HUES48 (cell line): ENCODE results near the gene ARHGEF7.

ENCODE experiments used
- H3K27ac ChIP-seq: one replicate; pipeline ENCODE4 v1.7.0; 2013; ENCODE audit warnings: low read depth, low read length, inconsistent platforms
- H3K27me3 ChIP-seq: 2 replicates; pipeline ENCODE4 v1.6.1; 2013; ENCODE audit warnings: mild to moderate bottlenecking, low read length; ENCODE audit not compliant: control insufficient read depth, insufficient read depth
- H3K36me3 ChIP-seq: 2 replicates; pipeline ENCODE4 v1.6.1; 2013; ENCODE audit warnings: low read length; ENCODE audit not compliant: control insufficient read depth, insufficient read depth
- H3K4me1 ChIP-seq: 2 replicates; pipeline ENCODE4 v1.6.1; 2013; ENCODE audit warnings: mild to moderate bottlenecking, low read length; ENCODE audit not compliant: control insufficient read depth, insufficient read depth
- H3K4me3 ChIP-seq: 2 replicates; pipeline ENCODE4 v1.5.1; 2013; ENCODE audit warnings: mild to moderate bottlenecking, low read depth, low read length
- H3K9ac ChIP-seq: 2 replicates; pipeline ENCODE4 v1.6.1; 2013; ENCODE audit warnings: mild to moderate bottlenecking, low read depth, low read length, moderate library complexity
- H3K9me3 ChIP-seq: 2 replicates; pipeline ENCODE4 v1.6.1; 2013; ENCODE audit warnings: low read length; ENCODE audit not compliant: control insufficient read depth, insufficient read depth

ARHGEF7 gene

DNA sequence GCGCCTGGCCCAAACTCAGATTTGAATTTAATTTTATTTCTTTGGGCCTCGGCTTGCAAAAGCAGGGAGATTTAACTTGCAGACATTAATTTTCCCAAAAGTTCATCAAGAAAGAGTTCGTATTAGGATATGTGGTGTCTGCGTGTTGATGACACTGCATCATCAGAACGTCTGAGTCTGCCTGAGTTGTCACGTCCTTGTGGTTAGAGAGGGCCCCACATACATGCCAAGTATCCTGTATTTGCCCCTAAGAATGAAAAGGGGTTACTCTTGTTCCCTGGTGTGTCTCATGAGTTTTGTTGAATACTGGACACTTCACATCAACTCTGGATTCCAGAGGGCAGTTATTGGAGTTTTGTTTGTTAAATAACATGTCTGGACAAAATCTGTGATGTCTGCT, 199.7 kb downstream of the ARHGEF7 start:
- Histone ChIP-seq H3K27me3 (no peaks in the 10 kb centered on the region), H3K9me3 (0 out of 2 replicates have a peak, but pooled peaks cover 6% of the 10 kb centered on the region), H3K36me3 (no peaks in the 10 kb centered on the region), H3K4me3 (no peak overlapping the region), H3K4me1 (no peaks in the 10 kb centered on the region), H3K27ac (no peak overlapping the region), H3K9ac (no peak overlapping the region)

DNA sequence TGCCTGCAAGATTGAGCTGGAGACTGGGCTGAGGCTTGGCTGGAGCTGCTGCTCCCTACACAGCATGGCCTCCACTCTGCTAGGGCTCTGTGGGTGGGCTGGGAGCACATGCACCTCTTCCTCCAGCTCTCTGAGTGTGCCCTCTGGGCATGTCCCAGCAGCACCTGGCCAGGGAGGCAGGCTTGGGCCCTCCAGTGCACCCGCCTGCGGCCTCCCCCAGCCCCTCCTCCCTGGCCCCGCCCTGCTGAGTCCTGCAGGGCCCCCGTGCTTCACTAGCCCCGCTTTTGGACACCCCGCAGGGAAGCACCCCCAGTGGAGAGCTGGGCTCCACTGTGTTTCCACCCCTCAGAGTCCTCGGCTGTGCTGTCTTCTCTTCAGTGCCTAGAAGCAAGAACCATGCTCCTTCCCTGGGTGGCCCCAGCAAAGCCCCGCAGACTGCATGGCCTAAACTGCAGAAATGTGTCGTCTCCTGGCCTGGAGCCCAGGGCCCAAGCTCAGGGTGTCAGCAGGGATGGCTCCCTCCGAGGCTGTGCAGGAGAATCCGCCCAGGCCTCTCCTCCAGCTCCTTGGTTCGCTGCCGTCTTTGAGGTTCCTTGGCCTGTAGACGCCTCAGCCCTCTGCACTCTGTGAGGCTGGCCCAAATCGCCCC, 200.4 kb downstream of the ARHGEF7 start:
- no peak overlapping the region for H3K9ac ChIP-seq
- no peak overlapping the region for H3K4me3 ChIP-seq
- no peaks in the 10 kb centered on the region for H3K27me3 ChIP-seq
- H3K36me3 ChIP-seq: no peaks in the 10 kb centered on the region
- H3K9me3 ChIP-seq: 0 out of 2 replicates have a peak, but pooled peaks cover 6% of the 10 kb centered on the region
- H3K4me1 ChIP-seq: no peaks in the 10 kb centered on the region
- H3K27ac ChIP-seq: no peak overlapping the region

DNA sequence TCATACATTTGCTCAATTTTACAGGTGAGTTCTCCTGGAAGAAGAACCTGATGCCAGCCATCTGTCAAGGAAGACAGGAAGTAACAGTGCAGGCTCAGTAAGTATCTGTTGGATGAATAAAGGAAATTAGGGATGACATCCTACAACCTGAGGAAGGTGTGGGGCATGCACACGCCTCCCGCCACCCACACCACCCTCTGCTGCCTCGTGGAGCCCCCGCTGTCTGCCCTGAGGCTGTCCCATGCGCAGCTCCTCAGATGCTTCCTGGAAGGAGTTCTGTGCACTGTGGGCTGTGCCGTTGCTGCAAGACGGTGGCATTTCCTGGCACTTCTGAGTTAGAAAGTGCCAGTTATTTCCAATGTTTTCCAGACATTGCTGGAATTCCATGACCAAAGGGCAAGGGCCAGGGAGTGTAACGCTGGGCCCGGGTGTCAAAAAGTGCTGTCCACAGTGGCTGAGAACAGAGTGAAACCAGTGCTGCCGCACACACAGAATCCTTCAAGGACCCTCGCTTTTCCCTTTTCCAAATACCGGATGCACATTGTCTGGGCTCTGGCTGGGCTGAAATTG, 201.1 kb downstream of the ARHGEF7 start:
- Histone ChIP-seq H3K9ac (no peak overlapping the region), H3K9me3 (0 out of 2 replicates have a peak, but pooled peaks cover 3% of the 10 kb centered on the region), H3K4me1 (no peaks in the 10 kb centered on the region), H3K4me3 (no peak overlapping the region), H3K27me3 (no peaks in the 10 kb centered on the region), H3K27ac (no peak overlapping the region), H3K36me3 (no peaks in the 10 kb centered on the region)

DNA sequence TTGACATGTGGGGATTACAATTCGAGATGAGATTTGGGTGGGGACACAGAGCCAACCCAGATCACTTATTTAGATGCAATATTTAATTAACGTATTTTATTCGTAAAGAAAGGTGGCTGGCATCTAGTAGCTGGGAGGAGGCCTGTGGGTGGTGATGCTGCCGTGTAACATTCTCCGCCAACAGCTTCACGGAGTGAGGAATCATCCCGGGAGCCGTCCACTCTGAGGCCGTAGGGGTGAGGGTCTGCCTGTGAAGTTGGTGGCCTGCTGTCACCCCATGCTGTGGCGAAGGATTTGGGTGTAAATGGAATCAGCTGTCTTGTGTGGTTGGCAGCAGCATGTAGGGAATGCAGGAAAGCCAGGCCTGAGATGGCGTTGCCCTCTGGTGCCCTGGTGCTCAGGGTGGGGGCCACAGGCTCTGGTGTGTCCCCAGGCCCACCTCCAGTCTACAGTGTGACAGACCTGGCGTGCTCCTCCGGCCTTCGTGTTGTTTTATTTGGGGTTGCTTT, 202.0 kb downstream of the ARHGEF7 start:
- H3K4me3 ChIP-seq: no peak overlapping the region
- H3K9ac ChIP-seq: no peak overlapping the region
- no peaks in the 10 kb centered on the region for H3K27me3 ChIP-seq
- no peaks in the 10 kb centered on the region for H3K9me3 ChIP-seq
- no peak overlapping the region for H3K27ac ChIP-seq
- no peaks in the 10 kb centered on the region for H3K4me1 ChIP-seq
- no peaks in the 10 kb centered on the region for H3K36me3 ChIP-seq

DNA sequence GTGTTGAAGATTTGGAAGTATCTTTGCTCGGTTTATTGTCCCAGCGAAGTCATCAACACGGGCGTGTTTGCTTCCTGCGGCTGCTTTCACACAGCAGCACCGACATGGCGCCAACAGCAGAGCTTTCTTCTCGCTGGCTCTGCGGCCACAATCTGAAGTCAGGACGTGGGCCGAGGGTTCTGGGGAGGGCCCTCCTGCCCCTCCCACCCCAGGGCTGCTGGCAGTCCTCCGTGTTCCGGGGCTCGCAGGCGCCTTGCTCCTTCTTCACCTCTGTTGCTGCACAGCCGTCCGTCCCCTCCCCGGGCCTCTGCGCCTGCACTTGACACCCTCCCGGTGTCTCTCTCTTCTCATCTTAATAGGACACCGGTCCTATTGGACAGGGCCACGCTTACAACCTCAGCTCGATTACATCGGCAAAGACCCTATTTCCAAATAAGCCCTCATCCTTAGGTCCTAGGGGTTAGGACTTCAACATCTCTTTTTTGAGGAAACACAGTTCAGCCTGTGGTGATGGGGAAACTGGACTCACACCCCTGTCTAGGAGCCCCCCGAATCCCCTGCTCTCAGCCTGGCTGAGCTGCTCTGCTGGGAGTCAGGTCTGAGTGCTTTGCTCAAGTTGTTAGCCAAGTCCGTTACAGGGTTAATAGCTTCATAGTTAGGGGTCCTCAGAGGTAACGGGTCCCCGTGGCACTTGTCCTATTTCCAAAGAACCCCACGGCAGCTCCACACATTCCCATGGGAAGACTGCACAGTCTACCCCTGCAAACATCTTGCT, 202.6 kb downstream of the ARHGEF7 start:
- Histone ChIP-seq H3K4me1 (no peaks in the 10 kb centered on the region), H3K9ac (no peak overlapping the region), H3K9me3 (no peaks in the 10 kb centered on the region), H3K27ac (no peak overlapping the region), H3K36me3 (no peaks in the 10 kb centered on the region), H3K27me3 (no peaks in the 10 kb centered on the region), H3K4me3 (no peak overlapping the region)

DNA sequence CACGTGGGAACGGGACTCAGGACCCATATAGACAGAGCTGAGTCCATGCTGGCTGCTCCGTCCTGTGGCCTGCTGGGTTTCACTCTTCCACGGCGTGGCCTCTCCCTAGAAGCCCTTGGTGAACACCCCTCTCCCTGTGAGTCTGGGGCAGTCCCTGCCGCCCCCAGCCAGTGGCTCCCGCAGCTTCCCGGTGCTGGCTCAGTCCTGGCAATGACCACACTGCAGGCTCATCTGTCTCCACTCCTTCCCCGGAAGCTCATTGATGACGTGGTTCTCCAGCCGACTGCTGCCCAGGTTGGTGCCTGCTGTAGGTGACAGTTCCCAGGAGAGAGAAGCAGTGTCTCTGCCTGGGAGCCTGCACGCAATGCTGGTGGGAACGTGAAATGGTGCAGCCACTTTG, 203.3 kb downstream of the ARHGEF7 start:
- H3K9me3 ChIP-seq: no peaks in the 10 kb centered on the region
- no peak overlapping the region for H3K4me3 ChIP-seq
- H3K9ac ChIP-seq: no peak overlapping the region
- H3K4me1 ChIP-seq: no peaks in the 10 kb centered on the region
- no peaks in the 10 kb centered on the region for H3K36me3 ChIP-seq
- H3K27me3 ChIP-seq: no peaks in the 10 kb centered on the region
- H3K27ac ChIP-seq: no peak overlapping the region

DNA sequence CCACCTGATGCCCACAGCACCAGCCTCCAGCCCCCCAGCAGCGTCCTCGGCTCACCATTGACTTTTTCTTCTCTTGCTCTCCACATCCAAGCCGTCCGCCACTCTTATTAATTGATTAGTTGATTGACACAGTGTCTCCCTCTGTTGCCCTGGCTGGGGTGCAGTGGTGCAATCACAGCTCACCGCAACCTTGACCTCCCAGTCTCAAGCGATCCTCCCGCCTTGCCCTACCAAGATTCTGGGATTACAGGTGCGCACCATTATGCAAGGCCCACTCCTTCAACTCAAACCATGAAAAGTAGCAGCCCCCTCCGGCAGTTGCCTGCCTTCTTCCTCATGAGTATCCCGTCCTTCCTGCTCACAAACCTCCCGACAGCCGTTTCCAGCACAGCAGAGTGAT, 204.4 kb downstream of the ARHGEF7 start:
- no peaks in the 10 kb centered on the region for H3K4me1 ChIP-seq
- H3K9ac ChIP-seq: no peak overlapping the region
- H3K9me3 ChIP-seq: no peaks in the 10 kb centered on the region
- no peak overlapping the region for H3K27ac ChIP-seq
- H3K27me3 ChIP-seq: no peaks in the 10 kb centered on the region
- no peaks in the 10 kb centered on the region for H3K36me3 ChIP-seq
- no peak overlapping the region for H3K4me3 ChIP-seq

DNA sequence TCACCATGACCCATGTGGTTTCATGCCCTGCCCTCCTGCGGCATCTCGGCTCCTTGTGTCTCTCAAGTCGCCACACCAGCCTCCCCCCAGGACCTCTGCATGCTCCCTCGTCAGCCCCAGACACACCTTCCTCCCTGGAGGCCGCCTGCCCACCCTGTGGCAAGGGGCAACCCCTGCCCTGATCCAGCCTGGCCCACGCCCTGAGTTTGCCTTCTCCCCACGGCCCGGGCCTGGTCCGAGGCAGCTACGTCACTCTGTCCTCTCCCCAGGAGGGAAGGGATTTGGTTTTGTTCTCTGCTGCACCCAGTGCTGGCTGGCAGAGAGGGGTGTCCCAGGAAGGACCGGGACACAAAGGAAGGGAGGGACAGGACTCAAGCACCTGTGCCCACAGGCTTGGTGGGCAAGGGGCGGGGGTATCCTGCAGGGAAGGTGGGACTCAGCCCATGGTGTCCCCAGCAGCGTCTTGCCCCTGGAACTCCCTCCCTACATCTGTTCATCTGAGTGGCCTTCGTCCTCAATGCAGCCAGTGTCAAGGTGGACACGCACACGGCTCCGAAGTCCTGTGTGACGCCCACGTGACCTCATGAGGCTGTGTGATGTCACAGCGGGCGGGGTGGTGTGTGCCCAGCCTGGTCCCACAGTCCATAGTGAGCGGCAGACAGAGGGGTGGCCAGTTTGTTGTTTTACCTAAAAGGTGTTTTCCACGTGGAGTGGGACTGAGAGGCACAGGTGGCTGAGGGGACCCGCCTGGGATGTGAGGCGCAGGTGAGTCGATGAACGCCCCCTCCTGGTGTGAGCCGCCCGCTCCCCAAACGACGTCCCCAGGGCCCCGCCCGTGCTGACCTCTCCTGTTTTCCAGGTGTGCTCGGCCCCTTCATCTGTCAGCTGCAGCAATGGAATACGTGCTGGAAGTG, 205.1 kb downstream of the ARHGEF7 start, which contains the start of gene TEX29:
TSS of gene TEX29 (plus strand) at position 645 of the 914 bp plus-strand sequence. CDS start at position 894, 249 bp downstream.
- Histone ChIP-seq H3K36me3 (no peaks in the 10 kb centered on the region), H3K4me3 (no peak within 1 kb of the TSS), H3K9me3 (no peaks in the 10 kb centered on the region), H3K27ac (no peak within 1 kb of the TSS), H3K27me3 (no peaks in the 10 kb centered on the region), H3K4me1 (no peaks in the 10 kb centered on the region), H3K9ac (no peak within 1 kb of the TSS)

DNA sequence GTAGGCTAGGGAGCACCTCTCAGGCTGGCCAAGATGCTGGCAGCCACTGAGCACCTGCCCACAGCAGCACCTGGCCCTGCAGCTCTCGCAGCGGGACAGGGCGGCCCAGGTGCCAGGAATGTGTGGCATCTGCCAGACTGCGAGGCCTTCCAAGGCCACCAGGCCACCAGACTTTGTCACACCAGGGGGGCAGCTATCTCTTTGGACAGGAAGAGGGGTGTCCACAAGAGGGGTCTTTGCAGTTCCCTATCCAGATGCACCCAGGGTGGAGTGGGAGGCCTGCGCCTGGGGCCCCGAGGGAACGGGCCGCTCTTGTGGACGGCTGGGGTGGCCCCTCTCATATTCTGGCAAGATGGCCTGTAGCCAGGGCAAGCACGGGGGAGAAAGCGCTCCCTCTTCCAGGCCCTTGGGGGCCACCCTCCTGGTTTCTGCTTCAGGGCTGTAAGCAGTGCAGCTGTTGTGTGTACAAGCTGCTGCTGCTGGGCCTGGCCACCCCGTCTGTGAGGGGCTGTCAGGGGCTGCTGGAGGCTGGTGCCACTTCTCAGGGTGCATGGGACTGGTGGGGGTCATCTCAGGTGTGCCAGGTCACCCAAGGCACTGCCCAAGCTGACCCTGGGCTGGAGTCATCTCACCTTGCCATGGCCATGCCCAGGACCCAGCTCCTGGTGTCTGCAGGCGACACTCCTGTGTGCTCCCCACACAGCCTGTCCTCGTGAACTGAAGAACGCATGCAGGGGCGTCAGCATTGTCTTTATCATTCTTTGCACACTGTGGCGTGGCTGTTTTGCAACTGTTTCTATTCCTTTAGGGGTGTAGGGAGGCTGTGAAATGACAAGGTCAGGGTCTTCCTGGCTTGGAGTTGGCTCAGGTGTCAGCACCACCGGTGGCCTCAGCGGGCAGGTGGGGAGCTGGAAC, 207.1 kb downstream of the ARHGEF7 start:
- Histone ChIP-seq H3K4me1 (no peaks in the 10 kb centered on the region), H3K36me3 (no peaks in the 10 kb centered on the region), H3K27me3 (no peaks in the 10 kb centered on the region), H3K4me3 (no peak overlapping the region), H3K9ac (no peak overlapping the region), H3K9me3 (no peaks in the 10 kb centered on the region), H3K27ac (no peak overlapping the region)

DNA sequence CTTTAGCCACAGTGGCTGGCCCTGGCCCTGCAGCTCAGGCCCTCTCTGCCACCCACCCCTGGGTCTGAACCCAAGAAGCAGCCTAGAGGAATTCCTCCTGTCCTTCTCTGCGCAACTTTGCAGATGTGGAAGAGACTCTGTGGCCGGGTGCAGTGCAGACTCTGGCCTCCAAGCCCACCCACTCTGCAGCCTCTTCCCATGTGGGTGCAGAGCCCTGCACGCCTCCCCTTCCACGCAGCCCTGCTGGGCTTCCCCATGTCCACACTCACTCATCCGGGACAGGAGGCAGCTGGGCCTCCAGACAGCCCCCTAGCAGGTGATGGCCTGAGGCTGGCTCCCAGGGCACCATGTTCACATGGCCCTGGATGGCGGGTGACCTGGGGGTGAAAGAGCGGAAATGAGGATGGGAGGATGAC, 207.8 kb downstream of the ARHGEF7 start:
- H3K27ac ChIP-seq: no peak overlapping the region
- no peak overlapping the region for H3K4me3 ChIP-seq
- no peaks in the 10 kb centered on the region for H3K27me3 ChIP-seq
- no peaks in the 10 kb centered on the region for H3K36me3 ChIP-seq
- H3K9ac ChIP-seq: no peak overlapping the region
- no peaks in the 10 kb centered on the region for H3K9me3 ChIP-seq
- no peaks in the 10 kb centered on the region for H3K4me1 ChIP-seq
